GM10266 (cell line): ENCODE measurements around the gene MAEL.

Experiments
- DNase-seq: peaks from one replicate; pipeline ENCODE4 v3.0.0; 2012; ENCODE audit errors: extremely low spot score
- CTCF ChIP-seq: IDR thresholded peaks from 2 replicates; pipeline ENCODE4 v1.5.1; 2012; ENCODE audit warnings: mild to moderate bottlenecking, low read depth; ENCODE audit not compliant: control insufficient read depth, insufficient read depth; ENCODE audit errors: missing control alignments

Gene MAEL

GRCh38 chr1:167064621-167065020 lies 75.5 kb downstream of the MAEL start:
- no peak for DNase-seq
- TF ChIP-seq CTCF = no peak

- no peak for TF ChIP-seq CTCF
- no peak for DNase-seq
Measured at GRCh38 chr1:167065471-167065870, 76.4 kb downstream of the MAEL start.

- DNase-seq = peak; percentile 77
- peak; percentile 92 for TF ChIP-seq CTCF
Measured at GRCh38 chr1:167066333-167067122, 77.4 kb downstream of the MAEL start.

GRCh38 chr1:167067904-167068303 lies 78.8 kb downstream of the MAEL start:
- DNase-seq = no peak
- TF ChIP-seq CTCF = no peak

GRCh38 chr1:167068761-167069160 lies 79.7 kb downstream of the MAEL start:
- no peak for TF ChIP-seq CTCF
- no peak for DNase-seq

- no peak for TF ChIP-seq CTCF
- DNase-seq = no peak
Measured at GRCh38 chr1:167071286-167071685, 82.2 kb downstream of the MAEL start.
